Measurements from ENCODE around the gene C1orf159. TPM values are rescaled to one million over a fixed set of nuclear protein-coding genes. Genes with fewer than 3 reads are reported as not detected.
A peak's percentile ranks its signal among the peaks of the same experiment; 100 is the strongest.

The C1orf159 gene
- total and polyA plus RNA-seq, 9 of the 15 experiments (the other 6 are each of a cell fraction or from before 2014, with no cell fraction given) = 0.28 to 54.9 (median 10.6) TPM

GRCh38 chr1:1157914-1158710, 42.2 kb upstream of the C1orf159 start (continued):
- TF ChIP-seq AFF4 (CRISPR knock-in tag; IDR thresholded peaks at IDR 0.05) (peak; percentile 46), ESRRA (IDR thresholded peaks at IDR 0.05; ENCODE audit: borderline replicate concordance, low read depth) (no peak), L3MBTL2 (IDR thresholded peaks at IDR 0.05) (peak; percentile 22; the same call in 1 of the 2 replicates), MYNN (IDR thresholded peaks at IDR 0.05) (no peak), MYNN (CRISPR knock-in tag; IDR thresholded peaks at IDR 0.05) (no peak), NFE2L1 (tag; IDR thresholded peaks at IDR 0.05; ENCODE audit: borderline replicate concordance, low read depth) (no peak), SMC3 (conservative IDR thresholded peaks at IDR 0.05; ENCODE audit: insufficient read depth, low read depth, low read length) (no peak), TAF7 (tag; IDR thresholded peaks at IDR 0.05) (0 out of 2 replicates have a peak, but pooled peaks have one; percentile 1), RREB1 (CRISPR knock-in tag; IDR thresholded peaks at IDR 0.05) (0 out of 2 replicates have a peak, but pooled peaks have one; percentile 32), NFIC (IDR thresholded peaks at IDR 0.05) (peak; percentile 3; the same call in 1 of the 2 replicates), RBM39 (optimal IDR thresholded peaks at IDR 0.05; ENCODE audit: low read depth, low read length) (no peak), RBM14 (IDR thresholded peaks at IDR 0.05; ENCODE audit: borderline replicate concordance, insufficient read depth, low read depth, low read length) (peak; percentile 67; the same call in 1 of the 2 replicates)
